ENCODE measurements around the gene SPATS2.

DNA sequence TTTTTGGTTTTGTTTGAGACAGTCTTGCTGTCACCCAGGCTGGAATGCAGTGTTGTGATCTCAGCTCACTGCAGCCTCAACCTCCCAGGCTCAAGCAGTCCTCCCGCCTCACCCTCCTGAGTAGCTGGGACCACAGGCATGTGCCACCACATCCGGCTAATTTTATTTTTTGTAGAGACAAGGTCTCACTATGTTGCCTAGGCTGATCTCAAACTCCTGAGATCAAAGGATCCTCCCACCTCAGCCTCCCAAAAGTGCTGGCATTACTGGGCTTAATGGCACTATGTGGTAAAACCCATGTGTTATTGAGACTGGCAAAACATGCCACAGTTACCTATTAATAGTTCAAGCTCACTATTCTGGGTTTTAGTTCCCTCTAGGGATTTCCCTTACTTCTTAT lies 120.3 kb downstream of the SPATS2 start:
- TF ChIP-seq, protein P1, sequence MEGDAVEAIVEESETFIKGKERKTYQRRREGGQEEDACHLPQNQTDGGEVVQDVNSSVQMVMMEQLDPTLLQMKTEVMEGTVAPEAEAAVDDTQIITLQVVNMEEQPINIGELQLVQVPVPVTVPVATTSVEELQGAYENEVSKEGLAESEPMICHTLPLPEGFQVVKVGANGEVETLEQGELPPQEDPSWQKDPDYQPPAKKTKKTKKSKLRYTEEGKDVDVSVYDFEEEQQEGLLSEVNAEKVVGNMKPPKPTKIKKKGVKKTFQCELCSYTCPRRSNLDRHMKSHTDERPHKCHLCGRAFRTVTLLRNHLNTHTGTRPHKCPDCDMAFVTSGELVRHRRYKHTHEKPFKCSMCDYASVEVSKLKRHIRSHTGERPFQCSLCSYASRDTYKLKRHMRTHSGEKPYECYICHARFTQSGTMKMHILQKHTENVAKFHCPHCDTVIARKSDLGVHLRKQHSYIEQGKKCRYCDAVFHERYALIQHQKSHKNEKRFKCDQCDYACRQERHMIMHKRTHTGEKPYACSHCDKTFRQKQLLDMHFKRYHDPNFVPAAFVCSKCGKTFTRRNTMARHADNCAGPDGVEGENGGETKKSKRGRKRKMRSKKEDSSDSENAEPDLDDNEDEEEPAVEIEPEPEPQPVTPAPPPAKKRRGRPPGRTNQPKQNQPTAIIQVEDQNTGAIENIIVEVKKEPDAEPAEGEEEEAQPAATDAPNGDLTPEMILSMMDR (IDR thresholded peaks at IDR 0.05; ENCODE audit: insufficient read depth, low read depth, low read length) = no peak
- TF ChIP-seq EZH2 (IDR thresholded peaks at IDR 0.05; ENCODE audit: insufficient read depth, low read length) = no peak
